GM12878 (cell line): ENCODE data around the gene LMLN. TPM values are rescaled to one million over a fixed set of nuclear protein-coding genes. Genes with fewer than 3 reads are reported as not detected.

Experiments used
- ATAC-seq: fragments of 200-7000 bp; cut with Tn5 transposase; 3 replicates; pipeline ENCODE4 v1.9.1; 2020; ENCODE audit warnings: mild to moderate bottlenecking, moderate library complexity
- BruUV-seq: library from RNA; stranded (reverse); fragments of 400-500 nt; replicated peaks from 2 replicates; lab custom pipeline; 2021; lab: Mats Ljungman, UMichigan
- CTCF ChIA-PET: fragments of 300-600 bp; sonication (Branson Sonifier 250); formaldehyde crosslinking; extraction: SDS; loops from one replicate; lab custom pipeline; 2021; ENCODE audit warnings: inconsistent platforms; lab: Yijun Ruan, JAX
- POLR2A ChIA-PET: fragments of 350-600 bp; formaldehyde crosslinking; extraction: SDS; loops from one replicate; lab custom pipeline; 2021; ENCODE audit warnings: inconsistent platforms; lab: Charles Lee
- RAD21 ChIA-PET: fragments of 300-600 bp; sonication (Branson Sonifier 250); formaldehyde crosslinking; loops from one replicate; lab custom pipeline; 2023; ENCODE audit warnings: antibody characterized with exemption; ENCODE audit not compliant: unreplicated experiment; lab: Charles Lee
- SMC1A ChIA-PET: fragments of 300-600 bp; sonication (Branson Sonifier 250); formaldehyde crosslinking; loops from one replicate; lab custom pipeline; 2023; ENCODE audit not compliant: unreplicated experiment, uncharacterized antibody; lab: Charles Lee
- DNase-seq: peaks from one replicate; pipeline ENCODE4 v3.0.0-alpha.2; 2011; ENCODE audit warnings: low read depth, low spot score
- FAIRE-seq: peaks from 3 replicates; lab custom pipeline; 2011; peaks lifted over from hg19 to GRCh38; lab: Jason Lieb, UNC
- H2AFZ ChIP-seq: 2 replicates; pipeline ENCODE4 v1.6.0; 2011; ENCODE audit warnings: low read depth, low read length, control low read depth; ENCODE audit not compliant: control insufficient read depth
- H3K27ac ChIP-seq: 2 replicates; pipeline ENCODE4 v1.5.1; 2011; ENCODE audit warnings: control low read depth; ENCODE audit not compliant: control insufficient read depth, insufficient read depth
- H3K27me3 ChIP-seq, 2 experiments: replicated peaks in 1 of 2; 2 replicates each; pipeline versions ENCODE4 v1.6.0 to v1.6.1; 2011; ENCODE audit warnings: low read length in 1 of 2; ENCODE audit not compliant: control insufficient read depth in 2 of 2, insufficient read depth in 2 of 2
- H3K36me3 ChIP-seq, 2 experiments: 2 replicates each; pipeline ENCODE4 v1.5.1; 2011; ENCODE audit warnings: low read length in 1 of 2; ENCODE audit not compliant: control insufficient read depth in 2 of 2, insufficient read depth in 2 of 2
- H3K4me1 ChIP-seq: 2 replicates; pipeline ENCODE4 v1.6.1; 2011; ENCODE audit warnings: mild to moderate bottlenecking, low read length, moderate library complexity, mixed read lengths; ENCODE audit not compliant: control insufficient read depth, insufficient read depth
- H3K4me2 ChIP-seq: 2 replicates; pipeline ENCODE4 v1.6.0; 2011; ENCODE audit warnings: control low read depth; ENCODE audit not compliant: control insufficient read depth, insufficient read depth
- H3K4me3 ChIP-seq: fragments of 200-600 bp; sonication (generic); 2 replicates; pipeline ENCODE4 v1.5.1; 2016
- H3K79me2 ChIP-seq: 2 replicates; pipeline ENCODE4 v1.6.0; 2011; ENCODE audit warnings: low read length; ENCODE audit not compliant: control insufficient read depth, insufficient read depth
- H3K9ac ChIP-seq: 2 replicates; pipeline ENCODE4 v1.8.0; 2011; ENCODE audit warnings: low read length, control low read depth, mixed read lengths; ENCODE audit not compliant: control insufficient read depth, insufficient read depth
- H3K9me3 ChIP-seq: replicated peaks from 3 replicates; pipeline ENCODE4 v1.5.1; 2011; ENCODE audit warnings: mild to moderate bottlenecking, low read length; ENCODE audit not compliant: control insufficient read depth, insufficient read depth
- H4K20me1 ChIP-seq: 2 replicates; pipeline ENCODE4 v1.6.0; 2011; ENCODE audit not compliant: control insufficient read depth, insufficient read depth
- CBFB ChIP-seq: IDR thresholded peaks from 2 replicates; pipeline ENCODE4 v1.6.1; 2016; ENCODE audit warnings: antibody characterized with exemption, low read depth
- CREB1 ChIP-seq: IDR thresholded peaks from 2 replicates; pipeline ENCODE4 v1.6.1; 2012; ENCODE audit warnings: low read depth, mild to moderate bottlenecking, inconsistent platforms
- DPF2 ChIP-seq: fragments of 450-650 bp; IDR thresholded peaks from 2 replicates; pipeline ENCODE4 v1.6.1; 2017; ENCODE audit warnings: mild to moderate bottlenecking
- EP300 ChIP-seq, 2 experiments: fragments of 150-350 bp in 1 of 2; IDR thresholded peaks; 2 replicates each; pipeline ENCODE4 v1.6.1; 2011 to 2012; ENCODE audit warnings: low read depth in 2 of 2, low read length in 2 of 2, borderline replicate concordance in 1 of 2, improper control_type of control experiment in 1 of 2, inconsistent platforms in 1 of 2; ENCODE audit not compliant: control insufficient read depth in 1 of 2
- PAX5 ChIP-seq: IDR thresholded peaks from 2 replicates; pipeline ENCODE4 v1.6.1; 2011; ENCODE audit warnings: low read depth, low read length, borderline replicate concordance
- POLR2AphosphoS5 ChIP-seq: IDR thresholded peaks from 2 replicates; pipeline ENCODE4 v1.6.1; 2011; ENCODE audit warnings: mild to moderate bottlenecking, low read length, inconsistent platforms
- RB1 ChIP-seq: fragments of 450-650 bp; formaldehyde crosslinking; IDR thresholded peaks from 2 replicates; pipeline ENCODE4 v1.6.1; 2017; ENCODE audit warnings: mild to moderate bottlenecking, borderline replicate concordance
- YY1 ChIP-seq: IDR thresholded peaks from 2 replicates; pipeline ENCODE4 v1.6.1; 2011; ENCODE audit warnings: low read depth, mild to moderate bottlenecking, low read length
- ZNF24 ChIP-seq: fragments of 450-650 bp; IDR thresholded peaks from 2 replicates; pipeline ENCODE4 v1.6.1; 2017; ENCODE audit warnings: antibody characterized with exemption, mild to moderate bottlenecking
- ZNF622 ChIP-seq: fragments of 450-650 bp; IDR thresholded peaks from 2 replicates; pipeline ENCODE4 v1.6.1; 2017; ENCODE audit warnings: mild to moderate bottlenecking, inconsistent platforms
- WGBS: methylation state at CpG from one replicate; pipeline ENCODE4 v1.1.6; 2016; ENCODE audit warnings: low lambda C conversion rate; ENCODE audit not compliant: insufficient replicate concordance, insufficient coverage; ENCODE audit errors: missing lambda C conversion rate; 5-methylcytosine and 5-hydroxymethylcytosine counted together
- in situ Hi-C: fragments of 300-500 bp; cut with MboI; formaldehyde crosslinking; loops from 9 replicates; pipeline ENCODE4 v1.14.3; 2018; ENCODE audit warnings: mixed read lengths
- intact Hi-C: fragments of 100-400 bp; cut with micrococcal nuclease; formaldehyde crosslinking; loops from one replicate; pipeline ENCODE4 v1.14.2; 2022; ENCODE audit not compliant: unreplicated experiment
- polyA plus RNA-seq, 11 experiments: library from polyadenylated mRNA; depleted of rRNA in 4 of 11; unstranded in 6 of 11; stranded (reverse) in 5 of 11; fragments of >200 nt; fragmentation: Nextera tagmentation in 4 of 11; fragmentation: Illumina TruSeq in 1 of 11; extraction: Ambion mirVana in 4 of 11; extraction: Trizol in 1 of 11; gene quantifications; 1 replicate in 1 of 11; 2 replicates in 10 of 11; pipeline versions ENCODE4 v1.2.1 to v1.2.3, GENCODE V29; 2011 to 2016; ENCODE audit warnings: inconsistent platforms in 2 of 11, missing spikeins in 2 of 11, low read depth in 1 of 11
- total RNA-seq, 4 experiments: library from RNA; depleted of rRNA in 3 of 4; stranded (reverse); fragments of >200 nt in 3 of 4; fragmentation: Illumina TruSeq in 1 of 4; extraction: Trizol in 1 of 4; gene quantifications; 2 replicates each; pipeline versions ENCODE4 v1.2.1 to v1.2.3, GENCODE V29; 2013 to 2021
- TF ChIP-seq, protein P1 (sequence below): fragments of 450-650 bp; IDR thresholded peaks from 2 replicates; pipeline ENCODE4 v1.6.1; 2017; ENCODE audit warnings: mild to moderate bottlenecking, moderate library complexity
- TF ChIP-seq, protein P2 (sequence below): fragments of 450-650 bp; IDR thresholded peaks from 2 replicates; pipeline ENCODE4 v1.6.1; 2018; ENCODE audit warnings: mild to moderate bottlenecking, low read depth, moderate library complexity; ENCODE audit not compliant: partially characterized antibody
- TF ChIP-seq, protein P3 (sequence below): fragments of 450-650 bp; conservative IDR thresholded peaks from 2 replicates; pipeline ENCODE4 v1.6.1; 2017; ENCODE audit warnings: mild to moderate bottlenecking, moderate library complexity

The LMLN gene
- total and polyA plus RNA-seq, 10 of the 15 experiments (the other 5 are each of a cell fraction or from before 2014, with no cell fraction given): 0.02 to 1.7 (median 0.81) TPM

GRCh38 chr3:198018416-198018815, 58.4 kb downstream of the LMLN start (continued):
- TF ChIP-seq CREB1 (no peak), POLR2AphosphoS5 (no peak), ZNF24 (no peak)

DNA sequence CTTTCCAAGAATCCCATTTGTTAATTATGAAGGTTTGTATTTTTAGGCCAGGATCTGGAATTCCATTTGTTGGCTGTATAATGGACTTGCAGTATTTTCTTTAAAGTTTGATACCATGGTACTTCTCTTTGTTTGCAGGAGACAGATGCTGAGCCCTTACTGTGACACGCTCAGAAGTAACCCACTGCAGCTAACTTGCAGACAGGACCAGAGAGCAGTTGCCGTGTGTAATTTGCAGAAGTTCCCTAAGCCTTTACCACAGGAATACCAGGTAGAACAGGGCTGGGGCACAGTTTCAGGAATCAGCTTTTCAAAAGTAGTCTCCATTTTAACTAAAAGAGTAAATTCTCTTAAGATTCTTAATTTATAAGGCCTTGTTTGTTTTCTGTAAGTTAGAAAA, 59.1 kb downstream of the LMLN start:
- WGBS: 76% methylated on average over 2 of the region's 2 CpGs
- SMC1A ChIA-PET: no interaction called here
- no peaks in the 10 kb centered on the region for H3K4me1 ChIP-seq
- no peaks in the 10 kb centered on the region for H3K36me3 ChIP-seq
- CTCF ChIA-PET: no interaction called here
- RAD21 ChIA-PET: no interaction called here
- no peak overlapping the region for H3K4me2 ChIP-seq
- no peak overlapping the region for H3K27ac ChIP-seq
- no peaks in the 10 kb centered on the region for H3K9me3 ChIP-seq
- FAIRE-seq (no peak), DNase-seq (no peak), ATAC-seq (no peak)
- H3K27me3 ChIP-seq: no peaks in the 10 kb centered on the region; a peak in 1 of 4 replicates
- in situ Hi-C loops (no loop called here), intact Hi-C loops (no loop called here)
- no peak overlapping the region for H3K4me3 ChIP-seq
- H3K9ac ChIP-seq: no peak overlapping the region
- no peak overlapping the region for H2AFZ ChIP-seq
- no peaks in the 10 kb centered on the region for H3K79me2 ChIP-seq
- H4K20me1 ChIP-seq: no peaks in the 10 kb centered on the region
- no TSS peak for BruUV-seq
- POLR2A ChIA-PET: no interaction called here
- TF ChIP-seq RB1: no peak
- TF ChIP-seq, protein P1, sequence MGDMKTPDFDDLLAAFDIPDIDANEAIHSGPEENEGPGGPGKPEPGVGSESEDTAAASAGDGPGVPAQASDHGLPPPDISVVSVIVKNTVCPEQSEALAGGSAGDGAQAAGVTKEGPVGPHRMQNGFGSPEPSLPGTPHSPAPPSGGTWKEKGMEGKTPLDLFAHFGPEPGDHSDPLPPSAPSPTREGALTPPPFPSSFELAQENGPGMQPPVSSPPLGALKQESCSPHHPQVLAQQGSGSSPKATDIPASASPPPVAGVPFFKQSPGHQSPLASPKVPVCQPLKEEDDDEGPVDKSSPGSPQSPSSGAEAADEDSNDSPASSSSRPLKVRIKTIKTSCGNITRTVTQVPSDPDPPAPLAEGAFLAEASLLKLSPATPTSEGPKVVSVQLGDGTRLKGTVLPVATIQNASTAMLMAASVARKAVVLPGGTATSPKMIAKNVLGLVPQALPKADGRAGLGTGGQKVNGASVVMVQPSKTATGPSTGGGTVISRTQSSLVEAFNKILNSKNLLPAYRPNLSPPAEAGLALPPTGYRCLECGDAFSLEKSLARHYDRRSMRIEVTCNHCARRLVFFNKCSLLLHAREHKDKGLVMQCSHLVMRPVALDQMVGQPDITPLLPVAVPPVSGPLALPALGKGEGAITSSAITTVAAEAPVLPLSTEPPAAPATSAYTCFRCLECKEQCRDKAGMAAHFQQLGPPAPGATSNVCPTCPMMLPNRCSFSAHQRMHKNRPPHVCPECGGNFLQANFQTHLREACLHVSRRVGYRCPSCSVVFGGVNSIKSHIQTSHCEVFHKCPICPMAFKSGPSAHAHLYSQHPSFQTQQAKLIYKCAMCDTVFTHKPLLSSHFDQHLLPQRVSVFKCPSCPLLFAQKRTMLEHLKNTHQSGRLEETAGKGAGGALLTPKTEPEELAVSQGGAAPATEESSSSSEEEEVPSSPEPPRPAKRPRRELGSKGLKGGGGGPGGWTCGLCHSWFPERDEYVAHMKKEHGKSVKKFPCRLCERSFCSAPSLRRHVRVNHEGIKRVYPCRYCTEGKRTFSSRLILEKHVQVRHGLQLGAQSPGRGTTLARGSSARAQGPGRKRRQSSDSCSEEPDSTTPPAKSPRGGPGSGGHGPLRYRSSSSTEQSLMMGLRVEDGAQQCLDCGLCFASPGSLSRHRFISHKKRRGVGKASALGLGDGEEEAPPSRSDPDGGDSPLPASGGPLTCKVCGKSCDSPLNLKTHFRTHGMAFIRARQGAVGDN: no peak
- TF ChIP-seq ZNF622: no peak
- TF ChIP-seq PAX5: no peak
- no peak for TF ChIP-seq CBFB
- TF ChIP-seq YY1: no peak
- no peak for TF ChIP-seq EP300 (IDR thresholded peaks at IDR 0.05; ENCODE audit: borderline replicate concordance in 1 of 2, control insufficient read depth in 1 of 2, low read depth in 2 of 2, low read length in 2 of 2)
- TF ChIP-seq, protein P2, sequence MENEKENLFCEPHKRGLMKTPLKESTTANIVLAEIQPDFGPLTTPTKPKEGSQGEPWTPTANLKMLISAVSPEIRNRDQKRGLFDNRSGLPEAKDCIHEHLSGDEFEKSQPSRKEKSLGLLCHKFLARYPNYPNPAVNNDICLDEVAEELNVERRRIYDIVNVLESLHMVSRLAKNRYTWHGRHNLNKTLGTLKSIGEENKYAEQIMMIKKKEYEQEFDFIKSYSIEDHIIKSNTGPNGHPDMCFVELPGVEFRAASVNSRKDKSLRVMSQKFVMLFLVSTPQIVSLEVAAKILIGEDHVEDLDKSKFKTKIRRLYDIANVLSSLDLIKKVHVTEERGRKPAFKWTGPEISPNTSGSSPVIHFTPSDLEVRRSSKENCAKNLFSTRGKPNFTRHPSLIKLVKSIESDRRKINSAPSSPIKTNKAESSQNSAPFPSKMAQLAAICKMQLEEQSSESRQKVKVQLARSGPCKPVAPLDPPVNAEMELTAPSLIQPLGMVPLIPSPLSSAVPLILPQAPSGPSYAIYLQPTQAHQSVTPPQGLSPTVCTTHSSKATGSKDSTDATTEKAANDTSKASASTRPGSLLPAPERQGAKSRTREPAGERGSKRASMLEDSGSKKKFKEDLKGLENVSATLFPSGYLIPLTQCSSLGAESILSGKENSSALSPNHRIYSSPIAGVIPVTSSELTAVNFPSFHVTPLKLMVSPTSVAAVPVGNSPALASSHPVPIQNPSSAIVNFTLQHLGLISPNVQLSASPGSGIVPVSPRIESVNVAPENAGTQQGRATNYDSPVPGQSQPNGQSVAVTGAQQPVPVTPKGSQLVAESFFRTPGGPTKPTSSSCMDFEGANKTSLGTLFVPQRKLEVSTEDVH: no peak
- TF ChIP-seq, protein P3, sequence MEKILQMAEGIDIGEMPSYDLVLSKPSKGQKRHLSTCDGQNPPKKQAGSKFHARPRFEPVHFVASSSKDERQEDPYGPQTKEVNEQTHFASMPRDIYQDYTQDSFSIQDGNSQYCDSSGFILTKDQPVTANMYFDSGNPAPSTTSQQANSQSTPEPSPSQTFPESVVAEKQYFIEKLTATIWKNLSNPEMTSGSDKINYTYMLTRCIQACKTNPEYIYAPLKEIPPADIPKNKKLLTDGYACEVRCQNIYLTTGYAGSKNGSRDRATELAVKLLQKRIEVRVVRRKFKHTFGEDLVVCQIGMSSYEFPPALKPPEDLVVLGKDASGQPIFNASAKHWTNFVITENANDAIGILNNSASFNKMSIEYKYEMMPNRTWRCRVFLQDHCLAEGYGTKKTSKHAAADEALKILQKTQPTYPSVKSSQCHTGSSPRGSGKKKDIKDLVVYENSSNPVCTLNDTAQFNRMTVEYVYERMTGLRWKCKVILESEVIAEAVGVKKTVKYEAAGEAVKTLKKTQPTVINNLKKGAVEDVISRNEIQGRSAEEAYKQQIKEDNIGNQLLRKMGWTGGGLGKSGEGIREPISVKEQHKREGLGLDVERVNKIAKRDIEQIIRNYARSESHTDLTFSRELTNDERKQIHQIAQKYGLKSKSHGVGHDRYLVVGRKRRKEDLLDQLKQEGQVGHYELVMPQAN: no peak
- TF ChIP-seq DPF2: no peak
